Stimulated activated memory B cell treated with anti-CD40 and anti-IgM and Interleukin-4, amounts not matched to agents 10 μg/mL and 1 μg/mL and 100 μg/mL, for 72 hours (primary cell): Measurements from ENCODE around the gene PRRT3.
A peak's percentile ranks its signal among the peaks of the same experiment; 100 is the strongest.

ENCODE experiments used
- ATAC-seq: fragments of 150-1000 bp; cut with Tn5 transposase; 2 replicates; pipeline ENCODE4 v1.10.0; 2021
- H3K27ac Mint-ChIP-seq: one replicate; pipeline ENCODE4 v1.8.0; 2022; ENCODE audit warnings: mild to moderate bottlenecking, mixed read lengths
- H3K27me3 Mint-ChIP-seq: one replicate; pipeline ENCODE4 v1.8.0; 2022; ENCODE audit warnings: mixed read lengths
- H3K36me3 Mint-ChIP-seq: one replicate; pipeline ENCODE4 v1.8.0; 2022; ENCODE audit warnings: mixed read lengths
- H3K4me1 Mint-ChIP-seq: one replicate; pipeline ENCODE4 v1.8.0; 2022; ENCODE audit warnings: mixed read lengths
- H3K4me3 Mint-ChIP-seq: one replicate; pipeline ENCODE4 v1.8.0; 2022; ENCODE audit warnings: mild to moderate bottlenecking, moderate library complexity, mixed read lengths
- H3K9me3 Mint-ChIP-seq: one replicate; pipeline ENCODE4 v1.8.0; 2022; ENCODE audit warnings: mixed read lengths

Gene PRRT3

GRCh38 chr3:9951962-9952805 is at the start of gene PRRT3:
Gene PRRT3 (minus strand): TSS chr3:9952408. CDS start chr3:9950115, 2,293 bp downstream.
- peaks cover 26% of the 10 kb centered on the region for H3K4me1 Mint-ChIP-seq
- H3K36me3 Mint-ChIP-seq, result peaks cover 11% of the 10 kb centered on the region
- no peaks in the 10 kb centered on the region for H3K27me3 Mint-ChIP-seq
- H3K4me3 Mint-ChIP-seq, result peak within 1 kb of the TSS; percentile 93
- H3K9me3 Mint-ChIP-seq, result no peaks in the 10 kb centered on the region
- ATAC-seq, result peak; percentile 88
- peak within 1 kb of the TSS; percentile 64 for H3K27ac Mint-ChIP-seq

- H3K9me3 Mint-ChIP-seq, result no peaks in the 10 kb centered on the region
- ATAC-seq, result no peak
- no peak overlapping the region for H3K4me3 Mint-ChIP-seq
- H3K4me1 Mint-ChIP-seq, result no peaks in the 10 kb centered on the region
- H3K27me3 Mint-ChIP-seq, result no peaks in the 10 kb centered on the region
- H3K36me3 Mint-ChIP-seq, result peaks cover 54% of the 10 kb centered on the region
- no peak overlapping the region for H3K27ac Mint-ChIP-seq
Measured at GRCh38 chr3:10000686-10001085, 48.5 kb upstream of the PRRT3 start.

GRCh38 chr3:9994086-9994844 is 42.1 kb upstream of the PRRT3 start:
- Mint-ChIP-seq H3K36me3 (peaks cover 33% of the 10 kb centered on the region), H3K27me3 (no peaks in the 10 kb centered on the region), H3K9me3 (no peaks in the 10 kb centered on the region), H3K4me1 (no peaks in the 10 kb centered on the region), H3K4me3 (no peak overlapping the region), H3K27ac (no peak overlapping the region)
- no peak for ATAC-seq

- ATAC-seq, result peak; percentile 38
- peak overlapping the region; percentile 91 for H3K4me3 Mint-ChIP-seq
- H3K27ac Mint-ChIP-seq, result peak overlapping the region; percentile 100
- no peaks in the 10 kb centered on the region for H3K36me3 Mint-ChIP-seq
- no peaks in the 10 kb centered on the region for H3K9me3 Mint-ChIP-seq
- no peaks in the 10 kb centered on the region for H3K27me3 Mint-ChIP-seq
- H3K4me1 Mint-ChIP-seq, result peaks cover 20% of the 10 kb centered on the region
Measured at GRCh38 chr3:9986230-9986725, 34.1 kb upstream of the PRRT3 start.

- H3K27ac Mint-ChIP-seq, result peak overlapping the region; percentile 49
- ATAC-seq, result no peak
Measured at GRCh38 chr3:9980251-9980650, 28.0 kb upstream of the PRRT3 start.

GRCh38 chr3:9978710-9979305 is 26.6 kb upstream of the PRRT3 start:
- ATAC-seq, result no peak
- no peak overlapping the region for H3K4me3 Mint-ChIP-seq
- peaks cover 45% of the 10 kb centered on the region for H3K36me3 Mint-ChIP-seq
- H3K9me3 Mint-ChIP-seq, result no peaks in the 10 kb centered on the region
- peak overlapping the region; percentile 49 for H3K27ac Mint-ChIP-seq
- H3K4me1 Mint-ChIP-seq, result peaks cover 30% of the 10 kb centered on the region
- no peaks in the 10 kb centered on the region for H3K27me3 Mint-ChIP-seq

More at GRCh38 chr3:9980251-9980650, 28.0 kb upstream of the PRRT3 start:
- no peaks in the 10 kb centered on the region for H3K27me3 Mint-ChIP-seq
- H3K4me3 Mint-ChIP-seq, result no peak overlapping the region
- peaks cover 40% of the 10 kb centered on the region for H3K36me3 Mint-ChIP-seq
- peaks cover 30% of the 10 kb centered on the region for H3K4me1 Mint-ChIP-seq
- no peaks in the 10 kb centered on the region for H3K9me3 Mint-ChIP-seq

GRCh38 chr3:9976721-9977709 is 24.8 kb upstream of the PRRT3 start:
- H3K27ac Mint-ChIP-seq, result peak overlapping the region; percentile 69
- H3K4me1 Mint-ChIP-seq, result peaks cover 25% of the 10 kb centered on the region
- peaks cover 54% of the 10 kb centered on the region for H3K36me3 Mint-ChIP-seq
- H3K4me3 Mint-ChIP-seq, result no peak overlapping the region
- ATAC-seq, result peak; percentile 59
- H3K9me3 Mint-ChIP-seq, result no peaks in the 10 kb centered on the region
- no peaks in the 10 kb centered on the region for H3K27me3 Mint-ChIP-seq

- Mint-ChIP-seq H3K4me1 (no peaks in the 10 kb centered on the region), H3K9me3 (no peaks in the 10 kb centered on the region), H3K27me3 (no peaks in the 10 kb centered on the region), H3K27ac (no peak overlapping the region), H3K36me3 (peaks cover 64% of the 10 kb centered on the region), H3K4me3 (no peak overlapping the region)
- ATAC-seq, result no peak
Measured at GRCh38 chr3:9970020-9970652, 17.9 kb upstream of the PRRT3 start.

- Mint-ChIP-seq H3K27me3 (no peaks in the 10 kb centered on the region), H3K4me3 (no peak overlapping the region)
Measured at GRCh38 chr3:9969632-9970019, 17.4 kb upstream of the PRRT3 start.

GRCh38 chr3:9966841-9967240 is 14.6 kb upstream of the PRRT3 start:
- no peaks in the 10 kb centered on the region for H3K4me1 Mint-ChIP-seq
- peaks cover 70% of the 10 kb centered on the region for H3K36me3 Mint-ChIP-seq
- ATAC-seq, result no peak
- no peak overlapping the region for H3K27ac Mint-ChIP-seq
- no peak overlapping the region for H3K4me3 Mint-ChIP-seq
- no peaks in the 10 kb centered on the region for H3K27me3 Mint-ChIP-seq
- H3K9me3 Mint-ChIP-seq, result no peaks in the 10 kb centered on the region

More at GRCh38 chr3:9969632-9970019, 17.4 kb upstream of the PRRT3 start:
- Mint-ChIP-seq H3K4me1 (no peaks in the 10 kb centered on the region), H3K36me3 (peaks cover 67% of the 10 kb centered on the region), H3K27ac (no peak overlapping the region), H3K9me3 (no peaks in the 10 kb centered on the region)
- ATAC-seq, result no peak

GRCh38 chr3:9965200-9965875 is 13.1 kb upstream of the PRRT3 start:
- no peaks in the 10 kb centered on the region for H3K9me3 Mint-ChIP-seq
- H3K36me3 Mint-ChIP-seq, result peaks cover 68% of the 10 kb centered on the region
- H3K27ac Mint-ChIP-seq, result no peak overlapping the region
- no peak overlapping the region for H3K4me3 Mint-ChIP-seq
- no peaks in the 10 kb centered on the region for H3K27me3 Mint-ChIP-seq
- H3K4me1 Mint-ChIP-seq, result no peaks in the 10 kb centered on the region
- ATAC-seq, result no peak

GRCh38 chr3:9957214-9957613 is 5.0 kb upstream of the PRRT3 start:
- Mint-ChIP-seq H3K36me3 (peaks cover 14% of the 10 kb centered on the region), H3K4me1 (peaks cover 9% of the 10 kb centered on the region), H3K9me3 (no peaks in the 10 kb centered on the region), H3K27me3 (no peaks in the 10 kb centered on the region), H3K4me3 (no peak overlapping the region), H3K27ac (no peak overlapping the region)
- ATAC-seq, result no peak

- peaks cover 5% of the 10 kb centered on the region for H3K36me3 Mint-ChIP-seq
- H3K27me3 Mint-ChIP-seq, result no peaks in the 10 kb centered on the region
- H3K4me1 Mint-ChIP-seq, result peaks cover 18% of the 10 kb centered on the region
- H3K9me3 Mint-ChIP-seq, result no peaks in the 10 kb centered on the region
- ATAC-seq, result no peak
- no peak overlapping the region for H3K4me3 Mint-ChIP-seq
- H3K27ac Mint-ChIP-seq, result no peak overlapping the region
Measured at GRCh38 chr3:9955611-9956352, 3.6 kb upstream of the PRRT3 start.
